NCI-H226 (cell line): ENCODE results near the gene RTF2.
"Not testable (repeated sequence)": the region's sequence is repeated elsewhere in the genome, so short reads cannot be mapped to it uniquely, and the experiment has no call there.

Experiments
- DNase-seq: peaks from one replicate; pipeline ENCODE4 v3.0.0-alpha.2; 2015

Gene RTF2

GRCh38 chr20:56554869-56555268 lies 86.4 kb downstream of the RTF2 start:
- peak; percentile 93 for DNase-seq

GRCh38 chr20:56558968-56559367 lies 90.5 kb downstream of the RTF2 start:
- DNase-seq, result no peak

- DNase-seq, result not testable (repeated sequence)
Measured at GRCh38 chr20:56564526-56564925, 96.1 kb downstream of the RTF2 start.

- DNase-seq, result no peak
Measured at GRCh38 chr20:56565511-56565910, 97.1 kb downstream of the RTF2 start.

GRCh38 chr20:56566621-56567020 lies 98.2 kb downstream of the RTF2 start:
- DNase-seq, result no peak
